Activated CD4-positive, alpha-beta memory T cell treated with anti-CD3 and anti-CD28 coated beads for 36 hours (primary cell): Measurements from ENCODE around the gene BHLHE40. TPM values are rescaled to one million over a fixed set of nuclear protein-coding genes. Genes with fewer than 3 reads are reported as not detected.

Experiments
- CTCF ChIA-PET: fragments of 350-600 bp; sonication (Branson Sonifier 250); formaldehyde crosslinking; loops from one replicate; lab custom pipeline; 2021; ENCODE audit warnings: antibody characterized with exemption, inconsistent platforms; lab: Charles Lee
- POLR2A ChIA-PET: fragments of 350-600 bp; sonication (Branson Sonifier 250); formaldehyde crosslinking; loops from one replicate; lab custom pipeline; 2021; ENCODE audit warnings: antibody characterized with exemption; lab: Charles Lee
- DNase-seq: peaks from one replicate; pipeline ENCODE4 v3.0.0-alpha.2; 2020
- H3K27ac Mint-ChIP-seq: one replicate; pipeline ENCODE4 v1.8.0; 2021; ENCODE audit warnings: mixed read lengths
- H3K27me3 Mint-ChIP-seq: one replicate; pipeline ENCODE4 v1.8.0; 2021; ENCODE audit warnings: mixed read lengths
- H3K36me3 Mint-ChIP-seq: one replicate; pipeline ENCODE4 v1.8.0; 2021; ENCODE audit warnings: mixed read lengths
- H3K4me1 Mint-ChIP-seq: one replicate; pipeline ENCODE4 v1.8.0; 2021; ENCODE audit warnings: low read depth, mixed read lengths
- H3K4me3 Mint-ChIP-seq: one replicate; pipeline ENCODE4 v1.8.0; 2021; ENCODE audit warnings: mild to moderate bottlenecking, mixed read lengths
- H3K9me3 Mint-ChIP-seq: one replicate; pipeline ENCODE4 v1.8.0; 2021; ENCODE audit warnings: mixed read lengths
- intact Hi-C: fragments of 100-400 bp; cut with micrococcal nuclease; formaldehyde crosslinking; loops from one replicate; pipeline ENCODE4 v1.15.1; 2023
- total RNA-seq, 2 experiments: library from RNA; stranded (reverse); gene quantifications; one replicate each; pipeline ENCODE4 v1.2.3, GENCODE V29; 2021

The BHLHE40 gene
- total RNA-seq, 2 experiments from 2014 or later: 188 to 195 TPM

GRCh38 chr3:4986175-4986781 lies 7.0 kb downstream of the BHLHE40 start:
- intact Hi-C loops: loop anchor here (1.0 kb wide), 2 partner anchors 16 to 20 kb away; no protein-coding TSS in a partner anchor
- H3K36me3 Mint-ChIP-seq: peaks cover 44% of the 10 kb centered on the region
- DNase-seq: peak; percentile 27
- H3K27me3 Mint-ChIP-seq: no peaks in the 10 kb centered on the region
- ChIA-PET CTCF (interaction anchor here (0.8 to 12.7 kb wide), 12 partner anchors 8 to 275 kb away, joined by 3 to 181 read pairs (median 5); no protein-coding TSS in a partner anchor), POLR2A (interaction anchor here (1.0 to 12.7 kb wide), 10 partner anchors 8 to 204 kb away, joined by 3 to 263 read pairs (median 6); partner anchors contain the start of gene BHLHE40)
- H3K4me3 Mint-ChIP-seq: peak overlapping the region; percentile 77
- peak overlapping the region; percentile 87 for H3K27ac Mint-ChIP-seq
- no peaks in the 10 kb centered on the region for H3K9me3 Mint-ChIP-seq
- peaks cover 67% of the 10 kb centered on the region for H3K4me1 Mint-ChIP-seq

- H3K4me3 Mint-ChIP-seq: peak overlapping the region; percentile 77
- H3K36me3 Mint-ChIP-seq: peaks cover 37% of the 10 kb centered on the region
- DNase-seq: peak; percentile 86
- intact Hi-C loops: loop anchor here (1.0 kb wide), 2 partner anchors 15 to 19 kb away; no protein-coding TSS in a partner anchor
- no peaks in the 10 kb centered on the region for H3K27me3 Mint-ChIP-seq
- POLR2A ChIA-PET: interaction anchor here (1.0 to 12.7 kb wide), 9 partner anchors 9 to 203 kb away, joined by 3 to 263 read pairs (median 6); partner anchors contain the start of gene BHLHE40
- no peaks in the 10 kb centered on the region for H3K9me3 Mint-ChIP-seq
- peak overlapping the region; percentile 87 for H3K27ac Mint-ChIP-seq
- H3K4me1 Mint-ChIP-seq: peaks cover 60% of the 10 kb centered on the region
- CTCF ChIA-PET: interaction anchor here (1.1 to 12.7 kb wide), 11 partner anchors 9 to 275 kb away, joined by 3 to 181 read pairs (median 5); no protein-coding TSS in a partner anchor
These were observed 7.7 kb downstream of the BHLHE40 start for GRCh38 chr3:4986782-4987537.

- peak overlapping the region; percentile 87 for H3K27ac Mint-ChIP-seq
- no peak for DNase-seq
- POLR2A ChIA-PET: interaction anchor here (0.9 to 12.7 kb wide), 7 partner anchors 10 to 209 kb away, joined by 3 to 263 read pairs (median 6); partner anchors contain the start of gene BHLHE40
- H3K9me3 Mint-ChIP-seq: no peaks in the 10 kb centered on the region
- H3K4me1 Mint-ChIP-seq: peaks cover 55% of the 10 kb centered on the region
- H3K27me3 Mint-ChIP-seq: no peaks in the 10 kb centered on the region
- peaks cover 29% of the 10 kb centered on the region for H3K36me3 Mint-ChIP-seq
- intact Hi-C loops: no loop called here
- H3K4me3 Mint-ChIP-seq: peak overlapping the region; percentile 77
- CTCF ChIA-PET: interaction anchor here (1.1 to 12.7 kb wide), 9 partner anchors 9 to 276 kb away, joined by 3 to 181 read pairs (median 5); no protein-coding TSS in a partner anchor
These were observed 8.5 kb downstream of the BHLHE40 start for GRCh38 chr3:4987538-4988296.

DNA sequence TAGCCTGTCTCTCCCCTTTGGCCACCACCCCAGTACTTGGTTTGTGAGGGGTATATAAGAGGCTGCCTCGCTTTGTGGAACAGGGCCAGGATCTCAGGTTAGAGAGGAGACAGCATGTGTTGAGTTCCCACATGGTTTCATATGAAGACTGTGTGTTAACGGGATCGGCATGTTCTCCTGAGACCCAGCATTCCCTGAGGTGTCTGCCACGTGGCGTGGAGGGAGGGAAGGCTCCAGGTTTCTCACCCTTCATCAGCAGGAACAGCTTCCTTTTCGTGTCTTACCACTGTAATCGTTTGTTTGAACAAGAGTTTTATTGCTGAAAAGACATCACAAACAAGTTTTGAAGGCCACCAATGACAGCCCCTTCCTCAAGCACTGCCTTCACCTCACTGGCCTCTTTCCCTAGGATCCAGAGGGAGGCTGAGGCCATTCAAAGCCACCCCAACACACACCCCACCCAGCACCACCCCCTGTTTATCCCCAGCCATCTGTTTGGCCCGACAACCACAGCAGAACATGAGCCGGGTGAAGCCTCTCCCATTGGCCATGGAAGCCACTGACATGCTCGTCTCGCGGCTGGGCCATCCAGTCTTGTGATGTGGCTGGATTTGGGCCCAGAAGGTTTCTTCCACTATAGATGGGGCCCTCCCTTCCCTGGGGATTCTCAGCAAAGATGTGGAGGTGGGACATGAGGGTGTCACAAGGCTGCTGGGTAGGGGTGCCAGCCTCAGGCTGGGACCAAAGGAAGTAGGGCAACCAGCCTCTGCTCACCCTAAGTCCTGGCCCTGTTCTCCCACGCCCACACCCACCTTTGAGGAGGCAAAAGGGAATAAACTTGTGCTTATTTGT lies 10.0 kb downstream of the BHLHE40 start:
- Mint-ChIP-seq H3K27me3 (no peaks in the 10 kb centered on the region), H3K36me3 (peaks cover 14% of the 10 kb centered on the region), H3K9me3 (no peaks in the 10 kb centered on the region), H3K27ac (no peak overlapping the region), H3K4me1 (peaks cover 47% of the 10 kb centered on the region), H3K4me3 (no peak overlapping the region)
- CTCF ChIA-PET: interaction anchor here (1.0 kb wide), 1 partner anchor 9 kb away, joined by 3 read pairs; no protein-coding TSS in a partner anchor
- POLR2A ChIA-PET: no interaction called here
- DNase-seq: no peak
- intact Hi-C loops: no loop called here

GRCh38 chr3:4990069-4990468 lies 10.8 kb downstream of the BHLHE40 start:
- H3K4me3 Mint-ChIP-seq: no peak overlapping the region
- H3K4me1 Mint-ChIP-seq: peaks cover 50% of the 10 kb centered on the region
- H3K27ac Mint-ChIP-seq: no peak overlapping the region
- DNase-seq: no peak
- intact Hi-C loops: no loop called here
- peaks cover 9% of the 10 kb centered on the region for H3K36me3 Mint-ChIP-seq
- H3K27me3 Mint-ChIP-seq: no peaks in the 10 kb centered on the region
- no peaks in the 10 kb centered on the region for H3K9me3 Mint-ChIP-seq
- CTCF ChIA-PET: no interaction called here
- POLR2A ChIA-PET: no interaction called here

DNA sequence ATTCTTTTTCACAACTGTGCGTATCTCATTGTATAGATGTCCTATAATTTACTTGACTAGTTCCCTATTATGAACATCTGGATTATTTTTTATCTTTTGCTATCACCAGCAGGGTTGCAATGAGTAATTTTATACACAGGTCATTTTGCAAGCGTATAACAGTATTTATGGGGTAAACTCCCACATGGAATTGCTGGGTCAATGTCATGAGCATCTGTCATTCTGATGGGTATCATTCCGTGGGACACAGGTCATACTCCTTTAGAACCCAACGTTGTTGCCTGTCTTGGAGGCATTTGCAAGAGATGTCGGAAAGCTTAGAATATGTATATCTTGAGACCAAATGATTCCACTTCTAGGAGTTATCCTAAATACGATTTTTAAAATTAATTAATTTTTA lies 12.9 kb downstream of the BHLHE40 start:
- ChIA-PET CTCF (interaction anchor here (1.2 to 2.5 kb wide), 2 partner anchors 12 to 280 kb away, joined by 3 to 11 read pairs; no protein-coding TSS in a partner anchor), POLR2A (no interaction called here)
- no peak overlapping the region for H3K27ac Mint-ChIP-seq
- H3K4me3 Mint-ChIP-seq: no peak overlapping the region
- H3K36me3 Mint-ChIP-seq: no peaks in the 10 kb centered on the region
- no peaks in the 10 kb centered on the region for H3K27me3 Mint-ChIP-seq
- DNase-seq: no peak
- peaks cover 37% of the 10 kb centered on the region for H3K4me1 Mint-ChIP-seq
- no peaks in the 10 kb centered on the region for H3K9me3 Mint-ChIP-seq
- intact Hi-C loops: no loop called here

- H3K4me3 Mint-ChIP-seq: no peak overlapping the region
- no peak overlapping the region for H3K27ac Mint-ChIP-seq
- POLR2A ChIA-PET: interaction anchor here (1.4 to 2.5 kb wide), 4 partner anchors 8 to 28 kb away, joined by 6 to 16 read pairs (median 8); partner anchors contain the start of gene BHLHE40
These were observed 14.3 kb downstream of the BHLHE40 start for GRCh38 chr3:4993276-4994143.

DNA sequence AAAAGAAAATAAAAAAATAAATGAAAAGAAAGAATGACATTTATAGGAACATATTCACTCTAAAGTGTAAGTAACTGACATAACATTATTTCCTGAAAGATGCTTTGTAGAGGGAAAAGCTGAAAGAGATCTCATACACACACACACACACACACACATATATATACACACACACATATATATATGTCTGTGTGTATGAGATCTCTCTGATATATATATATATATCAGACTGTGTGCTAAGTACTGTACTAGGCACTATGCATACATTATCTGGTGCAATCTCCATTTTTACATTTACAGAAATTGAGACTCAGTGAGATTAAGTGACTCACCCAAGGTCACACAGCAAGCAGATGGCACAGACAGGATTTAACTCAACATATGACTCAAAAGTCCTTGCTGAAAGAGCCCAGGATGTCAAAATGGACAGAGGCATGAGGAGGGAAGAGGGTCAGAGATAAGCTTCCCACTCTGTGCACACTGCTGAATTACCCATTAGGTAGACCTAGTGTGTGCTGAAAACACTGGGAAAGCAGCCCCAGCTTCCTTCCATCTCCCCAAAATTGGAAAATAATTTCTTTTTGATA lies 15.0 kb downstream of the BHLHE40 start:
- no peaks in the 10 kb centered on the region for H3K36me3 Mint-ChIP-seq
- peak; percentile 28 for DNase-seq
- H3K27me3 Mint-ChIP-seq: no peaks in the 10 kb centered on the region
- POLR2A ChIA-PET: interaction anchor here (0.7 to 2.5 kb wide), 7 partner anchors 8 to 260 kb away, joined by 3 to 16 read pairs (median 6); partner anchors contain the start of gene BHLHE40
- peak overlapping the region; percentile 60 for H3K27ac Mint-ChIP-seq
- H3K4me1 Mint-ChIP-seq: peaks cover 32% of the 10 kb centered on the region
- H3K9me3 Mint-ChIP-seq: no peaks in the 10 kb centered on the region
- CTCF ChIA-PET: interaction anchor here (0.9 to 2.5 kb wide), 6 partner anchors 8 to 283 kb away, joined by 3 to 13 read pairs (median 8); partner anchors contain the start of gene BHLHE40
- H3K4me3 Mint-ChIP-seq: no peak overlapping the region
- intact Hi-C loops: no loop called here

More at GRCh38 chr3:4993276-4994143, 14.3 kb downstream of the BHLHE40 start:
- CTCF ChIA-PET: interaction anchor here (1.4 to 2.5 kb wide), 5 partner anchors 9 to 282 kb away, joined by 4 to 13 read pairs (median 9); partner anchors contain the start of gene BHLHE40
- intact Hi-C loops: no loop called here
- peak; percentile 7 for DNase-seq
- Mint-ChIP-seq H3K36me3 (no peaks in the 10 kb centered on the region), H3K27me3 (no peaks in the 10 kb centered on the region), H3K4me1 (peaks cover 35% of the 10 kb centered on the region), H3K9me3 (no peaks in the 10 kb centered on the region)

GRCh38 chr3:4994823-4995499 lies 15.7 kb downstream of the BHLHE40 start:
- ChIA-PET CTCF (interaction anchor here (0.9 to 2.5 kb wide), 5 partner anchors 10 to 283 kb away, joined by 3 to 13 read pairs (median 9); partner anchors contain the start of gene BHLHE40), POLR2A (interaction anchor here (0.7 to 2.5 kb wide), 8 partner anchors 9 to 260 kb away, joined by 3 to 16 read pairs (median 4); partner anchors contain the start of gene BHLHE40)
- Mint-ChIP-seq H3K9me3 (no peaks in the 10 kb centered on the region), H3K27ac (peak overlapping the region; percentile 60), H3K27me3 (no peaks in the 10 kb centered on the region), H3K36me3 (no peaks in the 10 kb centered on the region), H3K4me1 (peaks cover 30% of the 10 kb centered on the region), H3K4me3 (no peak overlapping the region)
- intact Hi-C loops: no loop called here
- peak; percentile 29 for DNase-seq
